B cell (primary cell): ENCODE results near the gene SLC18A3. TPM values are rescaled to one million over a fixed set of nuclear protein-coding genes. Genes with fewer than 3 reads are reported as not detected.

Experiments used
- ATAC-seq: fragments of 200-7000 bp; cut with Tn5 transposase; one replicate; pipeline ENCODE4 v1.10.0; 2021; ENCODE audit warnings: low read depth, mild to moderate bottlenecking, moderate number of reproducible peaks, moderate library complexity
- CTCF ChIA-PET: fragments of 350-600 bp; sonication (Branson Sonifier 250); formaldehyde crosslinking; loops from one replicate; lab custom pipeline; 2021; ENCODE audit warnings: antibody characterized with exemption, inconsistent platforms; lab: Charles Lee
- POLR2A ChIA-PET: fragments of 350-600 bp; sonication (Branson Sonifier 250); formaldehyde crosslinking; loops from one replicate; lab custom pipeline; 2021; ENCODE audit warnings: antibody characterized with exemption; lab: Charles Lee
- DNase-seq: peaks from one replicate; pipeline ENCODE4 v3.0.0; 2013
- H2AFZ ChIP-seq: 2 replicates; pipeline ENCODE4 v1.6.1; 2012; ENCODE audit warnings: mild to moderate bottlenecking, low read depth, low read length; ENCODE audit not compliant: insufficient read depth, poor library complexity, severe bottlenecking
- H3K27ac ChIP-seq, 2 donors: 1 replicate in 1 of 2; 2 replicates in 1 of 2; pipeline ENCODE4 v1.5.1; 2012 to 2013; ENCODE audit warnings: low read length in 2 of 2, mild to moderate bottlenecking in 2 of 2, moderate library complexity in 1 of 2
- H3K27me3 ChIP-seq, 4 experiments: fragments of 200-600 bp in 1 of 4; sonication (generic) in 1 of 4; replicated peaks in 1 of 4; 1 replicate in 2 of 4; 2 replicates in 2 of 4; pipeline versions ENCODE4 v1.6.1 to v1.7.0; 2013 to 2016; ENCODE audit warnings: low read length in 3 of 4, mild to moderate bottlenecking in 2 of 4, mixed read lengths in 1 of 4, moderate library complexity in 1 of 4; ENCODE audit not compliant: insufficient read depth in 4 of 4, control insufficient read depth in 3 of 4; ENCODE audit errors: control extremely low read depth in 1 of 4
- H3K36me3 ChIP-seq, 2 experiments: replicated peaks in 1 of 2; 1 replicate in 1 of 2; 2 replicates in 1 of 2; pipeline versions ENCODE4 v1.6.1 to v1.7.1; 2013; ENCODE audit warnings: low read length in 1 of 2; ENCODE audit not compliant: insufficient read depth in 2 of 2, control insufficient read depth in 1 of 2; ENCODE audit errors: control extremely low read depth in 1 of 2, extremely low read depth in 1 of 2
- H3K4me1 ChIP-seq, 2 donors: fragments of 200-600 bp in 1 of 2; sonication (generic) in 1 of 2; 1 replicate in 1 of 2; 2 replicates in 1 of 2; pipeline versions ENCODE4 v1.5.1 to v1.6.1; 2013 to 2017; ENCODE audit warnings: low read length in 2 of 2; ENCODE audit not compliant: control insufficient read depth in 2 of 2, insufficient read depth in 2 of 2
- H3K4me2 ChIP-seq: replicated peaks from 2 replicates; pipeline ENCODE3; 2012; ENCODE audit warnings: mild to moderate bottlenecking, low read depth, low read length; ENCODE audit not compliant: poor library complexity, severe bottlenecking
- H3K4me3 ChIP-seq, 5 experiments: fragments of 200-600 bp in 1 of 5; sonication (generic) in 1 of 5; 1 replicate in 3 of 5; 2 replicates in 2 of 5; pipeline versions ENCODE4 v1.5.1 to v1.7.0; 2011 to 2016; ENCODE audit warnings: low read length in 4 of 5, mild to moderate bottlenecking in 4 of 5, low read depth in 2 of 5, control low read depth in 1 of 5, moderate library complexity in 1 of 5; ENCODE audit not compliant: insufficient read depth in 1 of 5; ENCODE audit errors: control extremely low read depth in 1 of 5, extremely low read depth in 1 of 5
- H3K79me2 ChIP-seq: fragments of 200-600 bp; sonication (generic); one replicate; pipeline ENCODE4 v1.6.0; 2016; ENCODE audit warnings: low read length; ENCODE audit not compliant: control insufficient read depth, insufficient read depth
- H3K9ac ChIP-seq: fragments of 200-600 bp; sonication (generic); 2 replicates; pipeline ENCODE4 v1.6.1; 2017; ENCODE audit warnings: mild to moderate bottlenecking, low read length, moderate library complexity
- H3K9me3 ChIP-seq, 3 donors: one replicate each; pipeline versions ENCODE4 v1.6.1 to v1.7.1; 2013; ENCODE audit warnings: low read length in 2 of 3; ENCODE audit not compliant: control insufficient read depth in 2 of 3, insufficient read depth in 1 of 3; ENCODE audit errors: control extremely low read depth in 1 of 3
- H4K20me1 ChIP-seq: 2 replicates; pipeline ENCODE4 v1.6.0; 2012; ENCODE audit warnings: mild to moderate bottlenecking, low read length; ENCODE audit not compliant: insufficient read depth, control insufficient read depth, poor library complexity, severe bottlenecking
- H3K27ac Mint-ChIP-seq: one replicate; pipeline ENCODE4 v1.8.0; 2021; ENCODE audit warnings: mixed read lengths
- H3K27me3 Mint-ChIP-seq: one replicate; pipeline ENCODE4 v1.8.0; 2021; ENCODE audit warnings: mixed read lengths
- H3K4me1 Mint-ChIP-seq: one replicate; pipeline ENCODE4 v1.8.0; 2021; ENCODE audit warnings: mixed read lengths
- H3K4me3 Mint-ChIP-seq: one replicate; pipeline ENCODE4 v1.8.0; 2021; ENCODE audit warnings: mixed read lengths
- H3K9me3 Mint-ChIP-seq: one replicate; pipeline ENCODE4 v1.8.0; 2022; ENCODE audit warnings: mixed read lengths; ENCODE audit not compliant: insufficient read depth
- CTCF ChIP-seq: fragments of 200-600 bp; IDR thresholded peaks from one replicate; pipeline ENCODE4 v1.8.0; 2022; ENCODE audit warnings: antibody characterized with exemption, mild to moderate bottlenecking
- EZH2 ChIP-seq: IDR thresholded peaks from 2 replicates; pipeline ENCODE4 v1.6.1; 2012; ENCODE audit warnings: borderline replicate concordance, low read depth, mild to moderate bottlenecking, moderate library complexity, low read length; ENCODE audit not compliant: insufficient read depth, poor library complexity, severe bottlenecking
- WGBS: methylation state at CpG from one replicate; pipeline ENCODE4 v1.1.5; 2013; ENCODE audit warnings: missing lambda C conversion rate; ENCODE audit not compliant: insufficient coverage; 5-methylcytosine and 5-hydroxymethylcytosine counted together
- intact Hi-C: fragments of 100-400 bp; cut with micrococcal nuclease; formaldehyde crosslinking; loops from one replicate; pipeline ENCODE4 v1.10.0; 2022
- polyA plus RNA-seq: library from polyadenylated mRNA; depleted of rRNA; stranded (reverse); fragments of >200 nt; gene quantifications from 2 replicates; pipeline ENCODE4 v1.2.3, GENCODE V29; 2012
- total RNA-seq, 2 donors: library from RNA; stranded (reverse); fragments of 120-200 nt in 1 of 2; gene quantifications; 1 replicate in 1 of 2; 2 replicates in 1 of 2; pipeline versions ENCODE4 v1.2.3 to v1.2.4, GENCODE V29; 2013 to 2022

The SLC18A3 gene
- total and polyA plus RNA-seq, 2 donors (not counting 1 experiment from before 2014, with no cell fraction given): not detected

- Histone ChIP-seq H3K36me3 (no peaks in the 10 kb centered on the region), H4K20me1 (no peaks in the 10 kb centered on the region), H3K4me3 (no peak overlapping the region), H2AFZ (no peak overlapping the region), H3K27ac (no peak overlapping the region), H3K79me2 (no peaks in the 10 kb centered on the region), H3K4me2 (no peak overlapping the region), H3K9ac (no peak overlapping the region), H3K4me1 (no peaks in the 10 kb centered on the region), H3K9me3 (peaks cover 0 to 5% (median 0%) of the 10 kb centered on the region in 3 donors), H3K27me3 (peaks cover 0 to 13% (median 2%) of the 10 kb centered on the region in 4 experiments)
- ChIA-PET POLR2A (no interaction called here), CTCF (interaction anchor here (0.9 to 1.3 kb wide), 2 partner anchors 8 to 10 kb away, joined by 3 read pairs; no protein-coding TSS in a partner anchor)
- H3K9me3 Mint-ChIP-seq: no peaks in the 10 kb centered on the region
- WGBS: 90% methylated on average over 2 of the region's 4 CpGs
- no peak overlapping the region for H3K4me3 Mint-ChIP-seq
- no peak for TF ChIP-seq CTCF
- no peak for TF ChIP-seq EZH2
- H3K4me1 Mint-ChIP-seq: no peaks in the 10 kb centered on the region
- peaks cover 52% of the 10 kb centered on the region for H3K27me3 Mint-ChIP-seq
- no peak for ATAC-seq
- DNase-seq: no peak
- no peak overlapping the region for H3K27ac Mint-ChIP-seq
- intact Hi-C loops: no loop called here
Measured at GRCh38 chr10:49600781-49601400, 9.2 kb upstream of the SLC18A3 start.

DNA sequence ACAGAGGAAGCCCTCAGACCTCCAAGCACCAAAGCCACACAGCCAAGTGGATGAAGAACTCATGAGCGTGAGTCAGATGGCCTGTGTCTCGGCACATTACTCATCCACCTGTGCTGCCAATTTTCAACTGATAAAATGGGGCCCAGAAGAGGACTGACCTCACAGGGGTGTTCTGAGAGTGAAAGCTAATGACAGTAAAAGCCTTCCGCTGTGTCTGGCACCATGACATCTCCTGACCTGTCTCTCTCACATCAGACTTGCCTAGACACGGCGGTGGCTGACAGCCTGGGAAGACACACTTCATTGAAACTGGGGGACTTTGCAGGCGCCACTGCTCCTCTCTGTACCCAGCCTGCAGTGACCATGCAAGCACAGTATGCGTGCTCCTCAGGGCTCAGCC, 8.3 kb upstream of the SLC18A3 start:
- Histone ChIP-seq H3K9ac (no peak overlapping the region), H4K20me1 (no peaks in the 10 kb centered on the region), H3K4me2 (no peak overlapping the region), H3K4me3 (no peak overlapping the region), H2AFZ (no peak overlapping the region), H3K27me3 (peaks cover 0 to 13% (median 2%) of the 10 kb centered on the region in 4 experiments), H3K79me2 (no peaks in the 10 kb centered on the region), H3K27ac (no peak overlapping the region), H3K36me3 (no peaks in the 10 kb centered on the region), H3K9me3 (peaks cover 0 to 8% (median 0%) of the 10 kb centered on the region in 3 donors), H3K4me1 (no peaks in the 10 kb centered on the region)
- no peak for DNase-seq
- Mint-ChIP-seq H3K4me1 (peaks cover 1% of the 10 kb centered on the region), H3K27me3 (peaks cover 56% of the 10 kb centered on the region), H3K4me3 (no peak overlapping the region), H3K27ac (no peak overlapping the region), H3K9me3 (no peaks in the 10 kb centered on the region)
- no peak for ATAC-seq
- no peak for TF ChIP-seq EZH2
- no peak for TF ChIP-seq CTCF
- 87% methylated on average over 7 of the region's 7 CpGs for WGBS
- POLR2A ChIA-PET: no interaction called here
- CTCF ChIA-PET: interaction anchor here (0.9 kb wide), 1 partner anchor 9 kb away, joined by 3 read pairs; no protein-coding TSS in a partner anchor
- intact Hi-C loops: no loop called here
